ENCODE results near the gene SLC5A4. TPM values are rescaled to one million over a fixed set of nuclear protein-coding genes. Genes with fewer than 3 reads are reported as not detected.

Gene SLC5A4
- total and polyA plus RNA-seq, 7 donors, result 0.03 to 0.45 (median 0.19) TPM; not detected in 4

GRCh38 chr22:32222991-32223390 lies 32.2 kb downstream of the SLC5A4 start:
- WGBS, 3 donors, result 38 to 49% (median 48%) methylated on average over 1 of the region's 1 CpG
- TF ChIP-seq, protein P1, sequence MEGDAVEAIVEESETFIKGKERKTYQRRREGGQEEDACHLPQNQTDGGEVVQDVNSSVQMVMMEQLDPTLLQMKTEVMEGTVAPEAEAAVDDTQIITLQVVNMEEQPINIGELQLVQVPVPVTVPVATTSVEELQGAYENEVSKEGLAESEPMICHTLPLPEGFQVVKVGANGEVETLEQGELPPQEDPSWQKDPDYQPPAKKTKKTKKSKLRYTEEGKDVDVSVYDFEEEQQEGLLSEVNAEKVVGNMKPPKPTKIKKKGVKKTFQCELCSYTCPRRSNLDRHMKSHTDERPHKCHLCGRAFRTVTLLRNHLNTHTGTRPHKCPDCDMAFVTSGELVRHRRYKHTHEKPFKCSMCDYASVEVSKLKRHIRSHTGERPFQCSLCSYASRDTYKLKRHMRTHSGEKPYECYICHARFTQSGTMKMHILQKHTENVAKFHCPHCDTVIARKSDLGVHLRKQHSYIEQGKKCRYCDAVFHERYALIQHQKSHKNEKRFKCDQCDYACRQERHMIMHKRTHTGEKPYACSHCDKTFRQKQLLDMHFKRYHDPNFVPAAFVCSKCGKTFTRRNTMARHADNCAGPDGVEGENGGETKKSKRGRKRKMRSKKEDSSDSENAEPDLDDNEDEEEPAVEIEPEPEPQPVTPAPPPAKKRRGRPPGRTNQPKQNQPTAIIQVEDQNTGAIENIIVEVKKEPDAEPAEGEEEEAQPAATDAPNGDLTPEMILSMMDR (IDR thresholded peaks at IDR 0.05), result no peak
- no peak for DNase-seq
- Histone ChIP-seq H3K27me3 (ENCODE audit: insufficient read depth in 3 of 3, low read length in 2 of 3) (peaks cover 0 to 3% (median 2%) of the 10 kb centered on the region in 3 donors), H3K27ac (no peak overlapping the region), H3K4me1 (no peaks in the 10 kb centered on the region), H3K36me3 (ENCODE audit: insufficient read depth in 1 of 2, low read depth in 1 of 2) (no peaks in the 10 kb centered on the region), H3K4me3 (no peak overlapping the region), H3K9me3 (no peaks in the 10 kb centered on the region)
- intact Hi-C loops (cut with DNase I), result no loop called here
- no peak for ATAC-seq

DNA sequence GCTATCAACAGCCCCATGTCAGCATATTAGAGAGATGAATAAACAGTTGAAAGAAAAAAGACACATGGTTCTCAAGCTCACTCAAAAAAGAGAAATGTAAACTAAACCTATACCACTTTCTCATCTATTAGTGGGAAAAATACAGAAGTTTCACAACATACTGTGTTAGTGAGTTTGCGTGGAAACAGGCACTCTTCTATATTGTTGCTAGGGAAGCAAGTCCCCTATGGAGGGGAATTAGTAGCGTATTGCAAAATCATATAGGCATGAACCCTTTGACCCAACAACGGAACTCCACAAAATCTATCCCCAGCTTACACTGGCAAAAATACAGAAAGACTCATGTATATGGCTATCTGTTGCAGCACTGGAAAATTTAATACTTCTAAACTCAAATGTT lies 36.1 kb downstream of the SLC5A4 start:
- DNase-seq (no peak), ATAC-seq (no peak)
- Histone ChIP-seq H3K27me3 (ENCODE audit: insufficient read depth in 3 of 3, low read length in 2 of 3) (peaks cover 0 to 19% (median 3%) of the 10 kb centered on the region in 3 donors), H3K4me3 (no peak overlapping the region), H3K4me1 (no peaks in the 10 kb centered on the region), H3K9me3 (no peaks in the 10 kb centered on the region), H3K36me3 (ENCODE audit: insufficient read depth in 1 of 2, low read depth in 1 of 2) (no peaks in the 10 kb centered on the region), H3K27ac (no peak overlapping the region)
- TF ChIP-seq, protein P1 (IDR thresholded peaks at IDR 0.05), result no peak
- intact Hi-C loops (cut with DNase I), result no loop called here
- WGBS, 3 donors, result 91 to 95% (median 92%) methylated on average over 3 of the region's 3 CpGs

- H3K9me3 ChIP-seq, result no peaks in the 10 kb centered on the region
- H3K27ac ChIP-seq, result no peak overlapping the region
- no peak overlapping the region for H3K4me3 ChIP-seq
- TF ChIP-seq, protein P1 (IDR thresholded peaks at IDR 0.05), result no peak
- WGBS, 3 donors, result 83 to 86% (median 85%) methylated on average over 6 of the region's 6 CpGs
- H3K4me1 ChIP-seq, result no peaks in the 10 kb centered on the region
- H3K36me3 ChIP-seq (ENCODE audit: insufficient read depth in 1 of 2, low read depth in 1 of 2), result no peaks in the 10 kb centered on the region
- H3K27me3 ChIP-seq (ENCODE audit: insufficient read depth in 3 of 3, low read length in 2 of 3), result peaks cover 0 to 19% (median 3%) of the 10 kb centered on the region in 3 donors
- no peak for DNase-seq
- intact Hi-C loops (cut with DNase I), result no loop called here
- ATAC-seq, result no peak
Observed at GRCh38 chr22:32218470-32218869, 36.7 kb downstream of the SLC5A4 start.

GRCh38 chr22:32217465-32217864 lies 37.7 kb downstream of the SLC5A4 start:
- Histone ChIP-seq H3K27ac (no peak overlapping the region), H3K4me3 (no peak overlapping the region), H3K27me3 (ENCODE audit: insufficient read depth in 3 of 3, low read length in 2 of 3) (peaks cover 0 to 19% (median 3%) of the 10 kb centered on the region in 3 donors), H3K36me3 (ENCODE audit: insufficient read depth in 1 of 2, low read depth in 1 of 2) (no peaks in the 10 kb centered on the region), H3K9me3 (no peaks in the 10 kb centered on the region), H3K4me1 (no peaks in the 10 kb centered on the region)
- intact Hi-C loops (cut with DNase I), result no loop called here
- 87 to 94% (median 87%) methylated on average over 2 of the region's 2 CpGs for WGBS, 3 donors
- TF ChIP-seq, protein P1 (IDR thresholded peaks at IDR 0.05), result no peak
- DNase-seq (no peak), ATAC-seq (no peak)

- TF ChIP-seq, protein P1 (IDR thresholded peaks at IDR 0.05), result no peak
- ATAC-seq (no peak), DNase-seq (no peak)
- H3K9me3 ChIP-seq, result no peaks in the 10 kb centered on the region
- intact Hi-C loops (cut with DNase I), result no loop called here
- no peaks in the 10 kb centered on the region for H3K36me3 ChIP-seq (ENCODE audit: insufficient read depth in 1 of 2, low read depth in 1 of 2)
- H3K27me3 ChIP-seq (ENCODE audit: insufficient read depth in 3 of 3, low read length in 2 of 3), result peaks cover 0 to 19% (median 3%) of the 10 kb centered on the region in 3 donors
- 73 to 81% (median 76%) methylated on average over 10 of the region's 10 CpGs for WGBS, 3 donors
- H3K27ac ChIP-seq, result no peak overlapping the region
- H3K4me3 ChIP-seq, result no peak overlapping the region
- no peaks in the 10 kb centered on the region for H3K4me1 ChIP-seq
Observed at GRCh38 chr22:32216911-32217310, 38.2 kb downstream of the SLC5A4 start.
